Spinal cord (tissue), 10 donors: ENCODE results near the gene CARD10. TPM values are rescaled to one million over a fixed set of nuclear protein-coding genes. Genes with fewer than 3 reads are reported as not detected.
"Not testable (repeated sequence)": the region's sequence is repeated elsewhere in the genome, so short reads cannot be mapped to it uniquely, and the experiment has no call there.

Source experiments
- DNase-seq, 6 donors: peaks; one replicate each; pipeline versions ENCODE4 v3.0.0 to v3.0.0-alpha.2; 2013 to 2015; ENCODE audit warnings: low spot score in 6 of 6, low read depth in 4 of 6
- H3K27ac ChIP-seq: one replicate; pipeline ENCODE4 v1.5.1; 2013; ENCODE audit warnings: low read depth, low read length, control low read depth
- H3K27me3 ChIP-seq: one replicate; pipeline ENCODE4 v1.6.1; 2013; ENCODE audit warnings: low read length; ENCODE audit not compliant: control insufficient read depth, insufficient read depth
- H3K36me3 ChIP-seq: one replicate; pipeline ENCODE4 v1.6.1; 2013; ENCODE audit warnings: low read length; ENCODE audit not compliant: control insufficient read depth, insufficient read depth
- H3K4me1 ChIP-seq: one replicate; pipeline ENCODE4 v1.6.1; 2013; ENCODE audit warnings: low read length; ENCODE audit not compliant: control insufficient read depth, insufficient read depth
- H3K4me3 ChIP-seq: one replicate; pipeline ENCODE4 v1.5.1; 2013; ENCODE audit warnings: low read depth, low read length, control low read depth
- H3K9me3 ChIP-seq: one replicate; pipeline ENCODE4 v1.6.1; 2013; ENCODE audit warnings: low read length; ENCODE audit not compliant: control insufficient read depth, insufficient read depth
- WGBS: methylation state at CpG from one replicate; pipeline ENCODE4 v1.1.5; 2013; ENCODE audit warnings: missing lambda C conversion rate; ENCODE audit not compliant: insufficient coverage; 5-methylcytosine and 5-hydroxymethylcytosine counted together
- polyA plus RNA-seq, 2 donors: library from polyadenylated mRNA; unstranded; fragments of 120-200 nt; gene quantifications; one replicate each; pipeline ENCODE4 v1.2.1, GENCODE V29; 2013; ENCODE audit not compliant: insufficient read length in 2 of 2
- total RNA-seq, 2 donors: library from RNA; depleted of rRNA in 1 of 2; stranded (reverse); fragments of 120-200 nt in 1 of 2; fragments of >200 nt in 1 of 2; gene quantifications; one replicate each; pipeline versions ENCODE4 v1.2.3 to v1.2.4, GENCODE V29; 2013 to 2014
- donor health status: healthy.

Gene CARD10
- total and polyA plus RNA-seq, 4 donors = 4.0 to 14.6 (median 12.8) TPM

GRCh38 chr22:37556710-37557109, 37.5 kb upstream of the CARD10 start:
- 9% methylated on average over 3 of the region's 5 CpGs for WGBS
- peaks cover 12% of the 10 kb centered on the region for H3K27me3 ChIP-seq
- H3K4me1 ChIP-seq = peaks cover 45% of the 10 kb centered on the region

DNA sequence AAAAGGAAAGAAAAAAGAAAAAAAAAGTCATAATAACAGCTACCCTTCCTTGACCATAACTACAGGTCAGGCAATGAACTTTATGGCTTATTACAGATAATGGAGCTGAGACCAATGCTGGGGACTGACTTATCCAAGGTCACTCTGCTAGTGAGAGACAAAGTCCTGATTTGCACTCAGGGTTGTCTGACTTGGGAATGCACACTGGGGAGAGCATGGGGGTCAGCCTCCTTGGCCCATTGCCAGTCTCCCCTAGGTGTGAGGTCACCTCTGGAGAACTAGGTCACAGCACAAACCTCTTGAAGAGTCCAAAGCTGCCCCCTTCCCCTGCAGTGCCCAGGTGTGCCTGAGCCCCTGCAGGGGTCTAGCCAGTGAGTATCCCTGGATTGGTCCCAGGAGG, 35.8 kb upstream of the CARD10 start:
- peaks cover 3% of the 10 kb centered on the region for H3K27me3 ChIP-seq
- no peaks in the 10 kb centered on the region for H3K9me3 ChIP-seq
- peaks cover 48% of the 10 kb centered on the region for H3K4me1 ChIP-seq
- no peak for DNase-seq
- H3K4me3 ChIP-seq = no peak overlapping the region
- no peaks in the 10 kb centered on the region for H3K36me3 ChIP-seq
- H3K27ac ChIP-seq = no peak overlapping the region

More at GRCh38 chr22:37556710-37557109, 37.5 kb upstream of the CARD10 start:
- Histone ChIP-seq H3K9me3 (no peaks in the 10 kb centered on the region), H3K27ac (no peak overlapping the region), H3K36me3 (peaks cover 2% of the 10 kb centered on the region), H3K4me3 (no peak overlapping the region)
- no peak for DNase-seq

DNA sequence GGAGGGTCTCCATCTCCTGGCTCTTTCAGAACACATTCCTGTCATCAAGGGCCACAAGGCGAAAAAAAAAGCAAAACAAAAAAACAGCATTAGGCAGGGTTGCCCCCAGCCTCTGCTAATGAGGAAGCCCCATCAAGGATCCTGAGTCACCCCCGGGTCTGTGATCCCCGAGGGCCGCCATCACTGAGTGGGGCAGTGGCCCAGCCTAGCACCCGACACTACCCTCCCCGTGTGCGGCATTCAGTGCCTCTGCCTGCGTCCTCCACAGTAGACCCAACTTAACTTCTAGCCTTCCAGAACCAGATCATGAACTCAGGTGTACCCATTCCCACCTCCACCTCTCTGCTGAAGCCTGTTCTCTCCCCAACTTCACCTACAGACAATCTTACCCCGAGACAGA, 34.5 kb upstream of the CARD10 start:
- peaks cover 52% of the 10 kb centered on the region for H3K4me1 ChIP-seq
- no peaks in the 10 kb centered on the region for H3K27me3 ChIP-seq
- no peaks in the 10 kb centered on the region for H3K36me3 ChIP-seq
- H3K27ac ChIP-seq = no peak overlapping the region
- H3K4me3 ChIP-seq = no peak overlapping the region
- no peak for DNase-seq
- H3K9me3 ChIP-seq = no peaks in the 10 kb centered on the region
- 88% methylated on average over 9 of the region's 9 CpGs for WGBS

- H3K27ac ChIP-seq = peak overlapping the region; percentile 83
- H3K9me3 ChIP-seq = no peaks in the 10 kb centered on the region
- H3K27me3 ChIP-seq = no peaks in the 10 kb centered on the region
- DNase-seq = peak in 2 of 6 donors; percentile 53 to 76
- peaks cover 61% of the 10 kb centered on the region for H3K4me1 ChIP-seq
- H3K36me3 ChIP-seq = no peaks in the 10 kb centered on the region
- no peak overlapping the region for H3K4me3 ChIP-seq
- 37% methylated on average over 16 of the region's 16 CpGs for whole genome bisulfite sequencing
Observed at GRCh38 chr22:37552524-37553163, 33.4 kb upstream of the CARD10 start.

DNA sequence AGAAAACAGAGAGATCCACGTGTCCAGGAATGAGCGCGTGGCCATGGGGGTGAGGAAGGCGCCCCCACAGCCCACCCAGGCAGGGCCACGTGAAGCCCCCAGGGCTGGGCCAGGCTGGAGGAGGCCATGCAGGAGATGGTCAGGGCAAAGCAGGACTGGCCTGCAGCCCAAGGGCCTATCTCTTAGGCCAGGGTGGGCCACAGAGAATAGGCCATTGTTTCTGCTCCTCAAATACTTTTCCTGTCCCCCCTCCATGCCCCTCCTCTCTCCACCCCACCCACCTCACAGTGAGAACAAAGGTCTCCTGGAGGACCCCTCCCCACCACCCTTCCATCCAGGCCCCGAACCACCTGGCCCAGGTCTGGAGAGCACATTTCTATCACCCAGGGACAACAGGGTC, 32.8 kb upstream of the CARD10 start:
- Histone ChIP-seq H3K36me3 (no peaks in the 10 kb centered on the region), H3K4me1 (peaks cover 64% of the 10 kb centered on the region), H3K27ac (peak overlapping the region; percentile 83), H3K4me3 (no peak overlapping the region), H3K9me3 (no peaks in the 10 kb centered on the region), H3K27me3 (no peaks in the 10 kb centered on the region)
- WGBS = 46% methylated on average over 6 of the region's 6 CpGs
- DNase-seq = no peak

DNA sequence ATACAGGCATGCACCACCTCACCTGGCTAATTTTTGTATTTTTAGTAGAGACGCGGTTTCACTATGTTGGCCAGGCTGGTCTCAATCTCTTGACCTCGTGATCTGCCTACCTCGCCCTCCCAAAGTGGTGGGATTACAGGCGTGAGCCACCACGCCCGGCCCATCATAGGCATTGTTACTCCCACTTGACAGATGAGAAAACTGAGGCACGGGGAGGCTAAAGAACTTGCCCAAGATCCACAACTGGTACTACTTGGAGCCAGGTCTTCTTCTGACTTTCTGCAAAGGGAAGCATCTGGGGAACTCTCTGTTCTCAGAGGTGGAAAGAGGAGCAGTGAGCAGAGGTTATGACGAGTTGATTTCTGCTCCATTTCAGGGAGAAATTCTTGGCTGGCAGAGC, 31.7 kb upstream of the CARD10 start:
- 92% methylated on average over 9 of the region's 9 CpGs for WGBS
- Histone ChIP-seq H3K27ac (peak overlapping the region; percentile 83), H3K4me1 (peaks cover 69% of the 10 kb centered on the region)
- H3K9me3 ChIP-seq, DNase-seq, H3K36me3 ChIP-seq, H3K4me3 ChIP-seq, H3K27me3 ChIP-seq: not testable (repeated sequence)

GRCh38 chr22:37549704-37550059, 30.5 kb upstream of the CARD10 start:
- 9% methylated on average over 3 of the region's 5 CpGs for WGBS
- H3K27ac ChIP-seq = peak overlapping the region; percentile 80
- DNase-seq = peak in 4 of 6 donors; percentile 57 to 94 (median 80)

GRCh38 chr22:37547251-37547741, 28.1 kb upstream of the CARD10 start:
- Histone ChIP-seq H3K27ac (peak overlapping the region; percentile 97), H3K27me3 (peaks cover 3% of the 10 kb centered on the region), H3K4me1 (peaks cover 72% of the 10 kb centered on the region), H3K9me3 (no peaks in the 10 kb centered on the region), H3K4me3 (no peak overlapping the region), H3K36me3 (no peaks in the 10 kb centered on the region)
- peak in 1 of 6 donors; percentile 59 for DNase-seq
- 53% methylated on average over 5 of the region's 9 CpGs for WGBS

More at GRCh38 chr22:37549704-37550059, 30.5 kb upstream of the CARD10 start:
- no peak overlapping the region for H3K4me3 ChIP-seq
- H3K4me1 ChIP-seq = peaks cover 81% of the 10 kb centered on the region
- no peaks in the 10 kb centered on the region for H3K36me3 ChIP-seq
- H3K27me3 ChIP-seq = peaks cover 3% of the 10 kb centered on the region
- H3K9me3 ChIP-seq = no peaks in the 10 kb centered on the region

DNA sequence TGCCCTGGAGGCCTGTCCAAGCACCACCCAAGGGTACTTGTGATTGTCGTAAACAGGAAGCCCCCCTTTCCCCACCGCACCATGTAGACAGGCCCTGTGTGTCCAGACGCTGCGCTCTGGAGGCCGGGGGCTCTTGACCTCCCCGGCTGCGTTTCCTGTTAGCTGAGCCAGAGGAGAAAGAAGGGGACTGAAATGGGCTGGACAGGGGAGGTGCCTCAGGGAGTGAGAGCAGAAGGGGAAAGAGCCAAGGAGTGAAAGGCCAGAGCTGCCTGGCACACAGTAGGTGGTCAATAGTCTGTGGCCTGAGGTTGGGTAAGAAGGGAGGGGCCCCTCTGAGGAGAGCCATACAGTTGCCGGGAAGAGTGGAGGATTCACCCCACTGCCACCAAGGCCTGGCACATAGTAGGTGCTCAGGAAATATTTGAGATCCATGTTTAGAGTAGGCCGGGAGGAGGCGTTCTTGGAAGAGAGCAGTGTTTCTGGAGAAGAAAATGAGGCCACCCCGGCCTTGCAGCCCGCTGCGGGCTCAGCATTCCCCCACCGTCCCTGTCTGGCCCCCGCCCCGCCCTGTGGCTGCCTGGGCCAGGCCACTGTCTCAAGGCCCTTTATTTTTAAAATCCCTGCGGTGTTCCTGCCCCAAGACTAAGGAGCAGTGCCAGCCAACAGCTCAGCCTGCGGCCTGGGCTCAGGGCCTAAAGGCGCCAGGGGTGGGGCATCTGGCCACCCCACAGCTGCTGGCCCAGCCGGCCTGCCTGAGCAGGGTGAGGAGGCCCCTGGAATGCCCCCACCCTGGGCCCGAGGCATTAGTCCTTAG, 27.4 kb upstream of the CARD10 start:
- Histone ChIP-seq H3K36me3 (no peaks in the 10 kb centered on the region), H3K4me3 (no peak overlapping the region), H3K9me3 (no peaks in the 10 kb centered on the region), H3K27ac (peak overlapping the region; percentile 97), H3K27me3 (peaks cover 3% of the 10 kb centered on the region), H3K4me1 (peaks cover 71% of the 10 kb centered on the region)
- 28% methylated on average over 15 of the region's 21 CpGs for WGBS
- peak in 1 of 6 donors; percentile 83 for DNase-seq
